GM21786 (cell line): ENCODE data around the gene PTX3.

ENCODE experiments used
- ATAC-seq: cut with Tn5 transposase; IDR thresholded peaks from one replicate; pipeline ENCODE4 v1.9.1; 2021; ENCODE audit not compliant: unreplicated experiment

Gene PTX3

DNA sequence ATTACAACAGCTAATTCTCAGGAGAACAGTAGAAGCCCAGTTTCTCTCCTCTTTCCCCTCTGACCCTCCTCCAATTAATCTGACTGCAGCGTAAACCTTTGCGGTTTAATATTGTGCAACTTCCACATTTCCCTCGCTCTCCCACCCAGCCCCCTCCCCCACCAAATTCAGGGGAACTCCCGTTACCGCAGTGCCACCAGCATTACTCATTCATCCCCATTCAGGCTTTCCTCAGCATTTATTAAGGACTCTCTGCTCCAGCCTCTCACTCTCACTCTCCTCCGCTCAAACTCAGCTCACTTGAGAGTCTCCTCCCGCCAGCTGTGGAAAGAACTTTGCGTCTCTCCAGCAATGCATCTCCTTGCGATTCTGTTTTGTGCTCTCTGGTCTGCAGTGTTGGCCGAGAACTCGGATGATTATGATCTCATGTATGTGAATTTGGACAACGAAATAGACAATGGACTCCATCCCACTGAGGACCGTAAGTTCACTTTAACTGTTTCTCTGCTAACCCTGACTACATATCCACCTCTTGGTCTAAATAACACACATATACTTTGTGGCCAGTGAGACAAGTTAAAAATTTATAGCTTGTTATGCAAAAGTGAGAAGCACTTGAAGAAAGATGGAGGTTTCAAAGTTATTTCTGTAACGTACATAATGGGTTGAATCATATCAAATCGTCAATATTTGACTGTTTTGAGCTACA lies at the start of gene PTX3:
Gene PTX3, plus strand, starts transcription at position 268 of the 709 bp plus-strand sequence. Its CDS starts 84 bp downstream, at position 352.
- no peak for ATAC-seq

- ATAC-seq, result no peak
Measured at GRCh38 chr3:157387708-157388435, 48.8 kb upstream of the PTX3 start.

GRCh38 chr3:157388976-157389375 lies 47.7 kb upstream of the PTX3 start:
- ATAC-seq, result no peak

DNA sequence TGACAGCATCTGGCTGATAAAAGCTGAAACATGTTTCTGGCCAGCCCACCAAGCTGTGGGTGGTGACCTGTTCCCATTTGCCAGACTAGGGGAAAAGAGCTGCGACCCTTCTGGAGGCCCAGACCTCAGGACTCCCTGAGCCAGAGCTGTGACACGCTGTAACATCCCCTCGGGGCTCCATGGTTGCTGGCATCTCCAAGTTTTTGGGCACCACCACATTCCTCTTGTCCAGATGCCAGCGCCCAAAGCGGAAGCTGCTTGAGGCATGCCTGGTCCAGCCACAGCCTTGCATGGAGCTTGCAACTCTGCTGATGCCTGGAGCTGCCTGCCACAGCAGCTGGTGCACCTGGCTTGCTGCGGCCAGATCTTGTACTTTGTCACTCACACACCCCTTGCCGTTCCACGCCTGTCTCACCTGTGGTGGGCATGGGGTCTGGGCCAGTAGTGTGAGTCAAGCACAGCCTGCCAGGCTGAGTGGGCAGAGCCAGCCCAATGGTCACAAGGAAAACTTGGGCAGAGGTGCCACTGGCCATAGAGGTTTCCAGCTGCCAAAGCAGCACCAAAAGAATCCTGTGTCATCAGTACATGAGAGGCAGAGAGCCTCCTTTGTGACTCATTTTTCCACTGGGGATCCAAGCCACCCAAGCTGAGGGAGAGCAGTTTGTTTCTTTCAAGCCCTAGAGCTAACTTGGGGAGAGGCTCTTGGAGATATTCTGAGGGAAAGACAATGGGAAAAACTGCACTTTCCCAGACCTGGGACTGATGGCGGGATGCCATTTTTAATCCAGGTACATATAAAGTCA lies 45.7 kb upstream of the PTX3 start:
- ATAC-seq, result no peak

DNA sequence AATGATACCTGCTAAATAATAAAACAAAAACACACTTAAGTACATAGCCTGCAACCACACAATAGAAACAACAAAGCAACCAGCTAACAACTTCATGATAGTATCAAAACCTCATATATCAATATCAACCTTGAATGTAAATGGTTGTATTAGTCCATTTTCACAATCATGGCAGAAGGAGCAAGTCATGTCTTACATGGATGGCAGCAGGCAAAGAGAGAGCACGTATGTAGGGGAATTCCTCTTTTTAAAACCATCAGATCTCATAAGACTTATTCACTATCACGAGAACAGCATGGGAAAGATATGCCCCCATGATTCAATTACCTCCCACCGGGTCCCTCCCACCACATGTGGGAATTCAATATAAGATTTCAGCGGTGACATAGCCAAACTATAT lies 44.5 kb upstream of the PTX3 start:
- ATAC-seq, result no peak

GRCh38 chr3:157393113-157393512 lies 43.5 kb upstream of the PTX3 start:
- no peak for ATAC-seq

GRCh38 chr3:157394411-157394810 lies 42.2 kb upstream of the PTX3 start:
- ATAC-seq, result no peak

GRCh38 chr3:157398598-157398997 lies 38.1 kb upstream of the PTX3 start:
- no peak for ATAC-seq

- no peak for ATAC-seq
Measured at GRCh38 chr3:157404381-157404780, 32.3 kb upstream of the PTX3 start.

DNA sequence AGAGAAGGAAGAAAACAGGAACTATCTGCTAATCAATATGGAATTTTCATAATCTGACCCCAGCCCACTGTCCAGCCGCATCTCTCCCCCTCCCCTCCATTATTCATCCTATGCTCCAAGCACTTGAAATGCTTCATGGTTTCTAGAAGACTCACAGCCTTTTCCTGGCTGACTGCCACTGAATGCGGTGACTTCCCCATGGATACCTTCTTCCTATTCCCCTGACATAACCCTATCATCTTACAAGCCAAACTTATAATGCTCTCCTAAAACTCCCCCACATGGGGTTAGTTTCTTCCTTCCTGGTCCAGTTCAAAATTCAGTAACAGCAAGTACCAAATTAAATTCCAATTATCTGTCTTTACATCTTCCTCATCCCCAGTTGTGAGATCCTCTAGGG lies 31.2 kb upstream of the PTX3 start:
- ATAC-seq, result no peak

GRCh38 chr3:157406394-157406793 lies 30.3 kb upstream of the PTX3 start:
- no peak for ATAC-seq

DNA sequence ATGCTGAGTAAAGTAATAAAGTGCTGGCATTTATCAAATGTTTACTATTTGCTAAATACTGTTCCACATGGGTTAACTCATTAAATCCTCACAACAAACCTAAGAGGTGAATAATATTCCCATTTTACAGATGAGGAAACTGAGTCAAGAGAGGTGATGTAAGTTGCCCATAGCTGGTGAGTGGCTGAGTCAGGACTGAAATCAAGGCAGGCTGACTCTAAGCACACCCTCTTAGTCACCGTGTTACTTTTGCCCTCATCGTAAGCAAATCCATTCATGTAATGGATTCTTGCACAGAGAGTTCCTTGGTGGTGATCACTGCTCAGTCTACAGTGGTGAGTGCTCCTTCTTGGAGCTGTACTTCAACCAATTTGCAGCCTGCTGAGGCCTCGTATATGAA lies 28.9 kb upstream of the PTX3 start:
- no peak for ATAC-seq

DNA sequence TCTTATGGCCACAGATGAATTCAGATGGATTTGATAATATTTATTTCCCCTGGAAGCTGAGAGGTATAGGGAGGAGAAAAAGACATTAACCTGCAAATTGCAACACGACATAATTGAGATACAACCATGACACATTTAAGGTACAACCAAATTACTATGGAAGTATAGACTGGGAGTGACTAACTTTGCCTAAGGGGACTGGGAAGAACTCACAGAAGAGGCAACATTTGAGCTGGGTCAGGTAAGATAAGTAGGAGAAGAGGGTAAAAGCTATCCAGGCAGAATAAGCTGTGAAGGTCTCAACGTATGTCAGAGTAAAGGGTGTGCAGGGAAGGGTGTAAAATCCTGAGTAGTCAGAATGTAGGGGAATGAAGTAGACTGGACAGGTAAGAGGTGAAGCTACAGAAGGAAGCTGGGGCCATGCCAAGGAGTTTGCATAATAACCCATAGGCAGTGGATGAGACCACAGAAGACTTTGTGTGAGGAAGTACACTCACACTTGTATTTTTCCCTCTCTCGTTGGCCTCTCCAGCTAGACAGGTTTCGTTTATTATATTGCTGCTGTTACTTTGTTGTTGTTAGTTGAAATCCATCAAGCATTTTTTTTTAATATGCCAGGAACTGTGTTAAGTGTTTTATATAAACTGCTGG lies 28.0 kb upstream of the PTX3 start:
- ATAC-seq, result no peak

DNA sequence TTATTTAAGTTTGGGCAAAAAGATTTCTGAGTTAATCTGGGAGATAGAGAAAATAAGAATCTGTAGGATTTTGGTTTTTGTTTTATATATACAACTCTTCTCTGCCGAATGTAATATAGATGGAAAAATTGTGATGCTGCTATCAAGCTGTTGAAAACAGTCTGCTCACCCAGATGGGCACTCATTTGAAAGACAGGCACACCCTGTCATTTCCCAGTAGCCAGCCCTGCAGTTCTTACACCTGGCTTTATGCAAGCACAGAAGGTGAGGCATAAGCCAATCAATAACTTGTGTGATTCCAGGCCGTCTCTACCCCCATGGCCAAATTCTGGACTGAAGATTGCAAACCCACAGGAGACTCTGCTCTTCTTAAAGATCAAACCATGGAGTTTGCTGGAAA lies 27.1 kb upstream of the PTX3 start:
- no peak for ATAC-seq

- ATAC-seq, result no peak
Measured at GRCh38 chr3:157410945-157411344, 25.7 kb upstream of the PTX3 start.

DNA sequence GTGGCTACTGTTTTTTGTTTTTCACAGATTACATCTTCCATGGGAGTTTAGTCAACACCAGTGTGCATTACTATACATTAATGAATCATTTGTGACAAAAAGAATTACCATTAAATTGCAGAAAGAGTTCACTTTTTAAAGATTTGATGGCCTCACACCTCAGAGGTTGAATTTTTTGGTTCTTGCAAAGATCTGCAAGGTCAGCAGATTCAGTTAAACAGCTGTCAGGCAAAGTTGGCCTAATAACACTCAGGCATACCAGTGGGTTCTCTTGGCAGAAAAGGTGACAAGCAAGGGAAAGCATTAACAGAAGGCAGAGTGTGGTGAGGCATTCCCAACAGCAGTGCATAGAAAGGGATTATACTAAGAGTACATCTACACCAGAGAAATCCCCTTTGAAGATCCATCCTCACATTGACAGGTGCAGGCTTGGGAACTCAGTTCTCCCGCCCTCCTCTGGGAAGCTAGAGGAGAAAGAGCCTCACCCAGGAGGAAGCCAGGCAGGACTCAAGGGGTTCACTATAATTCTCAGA lies 24.3 kb upstream of the PTX3 start:
- ATAC-seq, result no peak

DNA sequence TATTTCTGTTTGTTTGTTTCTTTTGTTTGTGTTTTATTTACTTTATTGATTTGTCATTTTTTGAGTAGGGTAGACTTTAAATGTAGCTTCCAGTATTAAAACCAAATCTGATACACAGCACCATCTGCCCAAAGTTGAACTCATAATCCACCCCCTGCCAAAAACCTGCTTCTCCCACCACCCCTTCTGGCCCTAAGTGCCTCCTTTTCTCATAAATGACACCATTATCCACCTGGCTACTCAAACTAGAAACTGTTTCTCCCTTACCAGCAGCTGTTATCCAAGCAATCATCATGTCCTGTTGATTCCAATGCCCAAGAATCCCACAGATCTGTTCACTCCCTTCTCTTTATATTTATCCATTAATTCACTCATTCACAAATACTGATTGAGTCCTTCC lies 21.8 kb upstream of the PTX3 start:
- no peak for ATAC-seq

DNA sequence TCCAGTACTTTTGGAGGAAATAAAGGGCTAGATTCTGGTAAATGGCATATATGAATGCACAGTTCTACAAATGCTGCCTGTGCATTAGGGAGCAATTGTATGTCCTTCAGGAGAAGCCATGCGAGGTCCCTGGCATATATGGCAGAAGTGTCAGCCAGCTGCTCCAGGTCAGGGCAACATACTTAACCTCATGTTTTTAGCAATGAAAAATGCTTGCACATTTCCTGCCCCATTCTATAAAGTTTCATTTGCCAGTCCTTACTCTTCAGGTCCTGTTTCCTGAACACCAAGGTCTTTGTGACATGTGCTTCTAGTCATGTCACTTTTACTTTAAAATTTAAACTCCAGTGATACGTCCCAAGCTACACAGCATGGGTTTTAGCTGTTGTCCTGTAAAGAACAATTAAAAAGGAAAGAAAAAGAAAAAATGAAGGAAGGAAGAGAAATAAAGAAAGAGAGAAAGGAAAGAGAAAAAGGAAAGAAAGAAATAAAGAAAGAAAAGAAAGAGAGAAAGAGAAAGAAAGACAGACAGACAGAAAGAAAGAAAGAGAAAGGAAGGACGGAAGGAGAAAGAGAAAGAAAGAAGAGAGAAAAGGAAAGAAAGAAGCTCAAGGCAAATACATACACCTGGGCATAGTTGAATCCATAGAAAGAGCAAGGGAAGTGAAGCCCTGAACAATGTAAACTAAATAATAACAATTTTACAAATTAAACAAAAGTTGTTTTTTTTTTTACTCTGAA lies 20.1 kb upstream of the PTX3 start:
- no peak for ATAC-seq

- ATAC-seq, result no peak
Measured at GRCh38 chr3:157417247-157417646, 19.4 kb upstream of the PTX3 start.

DNA sequence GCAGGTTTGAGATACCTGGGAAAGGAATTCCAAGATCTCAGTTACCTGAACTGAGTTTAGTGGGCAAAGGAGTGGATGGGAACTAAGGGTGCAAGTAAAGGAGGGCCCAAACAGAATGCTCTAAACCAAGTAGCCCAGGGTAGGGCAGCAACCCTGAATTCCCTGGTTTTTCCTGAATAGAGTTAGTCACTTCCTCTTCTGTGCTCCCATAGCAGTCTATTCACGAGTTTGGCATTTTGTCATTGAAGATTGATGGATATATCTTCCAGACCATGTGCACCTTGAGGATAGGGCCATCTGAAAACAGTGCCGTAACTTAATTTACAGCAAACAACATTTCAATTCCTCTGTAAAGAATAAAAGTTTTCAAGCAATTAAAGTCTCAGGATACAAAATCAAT lies 18.5 kb upstream of the PTX3 start:
- no peak for ATAC-seq
